ENCODE data around the gene NEURL1.
A peak's percentile ranks its signal among the peaks of the same experiment; 100 is the strongest.

NEURL1 gene

DNA sequence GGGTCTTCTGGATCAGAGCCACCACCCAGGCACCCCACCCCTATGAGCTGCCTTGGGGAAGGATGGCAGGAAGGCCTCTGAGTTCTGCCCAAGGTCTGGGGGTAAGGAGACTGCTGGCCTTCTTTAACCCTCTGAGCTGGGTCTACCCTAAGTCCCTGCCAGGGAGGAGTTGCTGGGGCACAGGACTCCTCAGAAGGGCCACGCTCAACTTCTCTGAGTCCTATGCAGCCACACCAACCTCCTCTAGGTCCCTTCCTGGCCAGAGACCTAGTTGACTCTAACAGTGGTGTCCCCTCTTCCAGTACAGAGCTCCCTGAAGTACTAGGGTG lies 2.6 kb upstream of the NEURL1 start:
- DNase-seq (ENCODE audit: insufficient read length, low spot score) (no peak), FAIRE-seq (no peak)
- TF ChIP-seq TAF1 (IDR thresholded peaks at IDR 0.05; ENCODE audit: low read depth, low read length) (no peak), SPI1 (IDR thresholded peaks at IDR 0.05; ENCODE audit: low read depth, low read length) (no peak), PAX5 (IDR thresholded peaks at IDR 0.05; ENCODE audit: insufficient read depth, low read length, severe bottlenecking) (no peak), POLR2A (IDR thresholded peaks at IDR 0.05; ENCODE audit: low read depth, low read length) (no peak), POU2F2 (IDR thresholded peaks at IDR 0.05; ENCODE audit: low read depth, low read length) (no peak; the same call in 1 of the 2 replicates), POLR2AphosphoS5 (IDR thresholded peaks at IDR 0.05; ENCODE audit: low read depth, low read length) (no peak)

DNA sequence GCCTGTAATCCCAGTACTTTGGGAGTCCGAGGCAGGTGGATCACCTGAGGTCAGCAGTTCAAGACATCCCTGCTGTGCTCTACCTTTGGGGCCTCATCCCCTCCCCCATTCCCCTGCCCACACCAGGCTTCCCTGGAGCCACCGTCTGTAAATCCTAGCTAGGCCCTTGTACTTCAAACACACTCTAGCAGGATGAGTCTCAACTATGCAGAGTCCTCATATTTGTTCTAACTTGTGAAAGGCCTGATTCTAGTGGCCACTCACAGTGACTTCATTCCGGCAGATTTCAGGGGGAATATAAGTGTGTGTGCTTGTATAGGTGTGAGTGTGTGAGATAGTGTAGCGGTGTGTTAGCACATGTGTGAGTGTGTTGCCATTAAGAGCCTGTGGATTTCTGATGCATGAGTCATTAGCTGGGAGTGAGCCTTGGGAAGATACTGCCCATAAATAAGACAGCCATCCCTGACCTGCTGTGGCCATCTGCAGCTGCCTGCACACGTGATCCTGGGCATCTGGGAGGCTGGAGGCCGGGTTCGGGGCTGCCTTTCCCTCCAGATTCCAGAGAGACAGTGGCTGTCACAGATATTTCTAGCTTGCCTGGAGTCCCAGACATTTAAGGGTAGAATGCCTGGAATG lies 1.7 kb upstream of the NEURL1 start:
- no peak for FAIRE-seq
- no peak for TF ChIP-seq POLR2AphosphoS5 (IDR thresholded peaks at IDR 0.05; ENCODE audit: low read depth, low read length)
- TF ChIP-seq POU2F2 (IDR thresholded peaks at IDR 0.05; ENCODE audit: low read depth, low read length) = no peak
- no peak for TF ChIP-seq SPI1 (IDR thresholded peaks at IDR 0.05; ENCODE audit: low read depth, low read length)
- TF ChIP-seq POLR2A (IDR thresholded peaks at IDR 0.05; ENCODE audit: low read depth, low read length) = no peak
- no peak for TF ChIP-seq TAF1 (IDR thresholded peaks at IDR 0.05; ENCODE audit: low read depth, low read length)
- no peak for TF ChIP-seq PAX5 (IDR thresholded peaks at IDR 0.05; ENCODE audit: insufficient read depth, low read length, severe bottlenecking)
- no peak for DNase-seq (ENCODE audit: insufficient read length, low spot score)

DNA sequence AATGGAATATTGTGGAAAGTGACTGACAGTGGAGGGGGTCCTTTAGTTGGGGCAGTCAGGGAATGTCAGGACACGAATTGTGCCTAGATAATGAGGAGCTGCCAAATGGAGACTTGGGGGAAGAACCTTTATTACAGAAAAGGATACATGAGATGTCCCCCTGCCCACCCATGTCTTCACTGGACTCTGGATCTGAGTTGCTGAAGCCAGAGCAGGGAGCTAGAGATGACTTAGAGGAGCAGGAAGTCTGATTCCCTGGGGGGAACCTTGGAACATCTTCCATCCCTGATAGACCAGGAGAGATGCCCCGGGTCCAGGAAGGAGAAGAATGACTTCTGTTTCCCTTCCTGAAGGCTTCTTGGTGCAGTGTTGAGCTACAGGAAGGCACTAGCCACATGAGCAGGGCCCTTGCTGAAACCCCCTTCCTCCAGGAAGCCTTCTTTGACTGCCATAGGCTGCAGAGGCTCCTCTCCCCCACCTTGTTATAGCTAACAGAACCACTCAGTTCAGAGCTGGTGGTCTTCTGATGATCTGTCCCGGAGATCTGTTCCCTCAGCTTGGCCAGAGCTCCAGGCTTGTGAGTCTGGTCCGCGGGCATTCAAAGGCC lies 747 bp upstream of the NEURL1 start:
- FAIRE-seq (no peak), DNase-seq (ENCODE audit: insufficient read length, low spot score) (no peak)
- TF ChIP-seq SPI1 (IDR thresholded peaks at IDR 0.05; ENCODE audit: low read depth, low read length) (no peak), POU2F2 (IDR thresholded peaks at IDR 0.05; ENCODE audit: low read depth, low read length) (no peak), TAF1 (IDR thresholded peaks at IDR 0.05; ENCODE audit: low read depth, low read length) (no peak), POLR2AphosphoS5 (IDR thresholded peaks at IDR 0.05; ENCODE audit: low read depth, low read length) (no peak), PAX5 (IDR thresholded peaks at IDR 0.05; ENCODE audit: insufficient read depth, low read length, severe bottlenecking) (no peak), POLR2A (IDR thresholded peaks at IDR 0.05; ENCODE audit: low read depth, low read length) (no peak)

DNA sequence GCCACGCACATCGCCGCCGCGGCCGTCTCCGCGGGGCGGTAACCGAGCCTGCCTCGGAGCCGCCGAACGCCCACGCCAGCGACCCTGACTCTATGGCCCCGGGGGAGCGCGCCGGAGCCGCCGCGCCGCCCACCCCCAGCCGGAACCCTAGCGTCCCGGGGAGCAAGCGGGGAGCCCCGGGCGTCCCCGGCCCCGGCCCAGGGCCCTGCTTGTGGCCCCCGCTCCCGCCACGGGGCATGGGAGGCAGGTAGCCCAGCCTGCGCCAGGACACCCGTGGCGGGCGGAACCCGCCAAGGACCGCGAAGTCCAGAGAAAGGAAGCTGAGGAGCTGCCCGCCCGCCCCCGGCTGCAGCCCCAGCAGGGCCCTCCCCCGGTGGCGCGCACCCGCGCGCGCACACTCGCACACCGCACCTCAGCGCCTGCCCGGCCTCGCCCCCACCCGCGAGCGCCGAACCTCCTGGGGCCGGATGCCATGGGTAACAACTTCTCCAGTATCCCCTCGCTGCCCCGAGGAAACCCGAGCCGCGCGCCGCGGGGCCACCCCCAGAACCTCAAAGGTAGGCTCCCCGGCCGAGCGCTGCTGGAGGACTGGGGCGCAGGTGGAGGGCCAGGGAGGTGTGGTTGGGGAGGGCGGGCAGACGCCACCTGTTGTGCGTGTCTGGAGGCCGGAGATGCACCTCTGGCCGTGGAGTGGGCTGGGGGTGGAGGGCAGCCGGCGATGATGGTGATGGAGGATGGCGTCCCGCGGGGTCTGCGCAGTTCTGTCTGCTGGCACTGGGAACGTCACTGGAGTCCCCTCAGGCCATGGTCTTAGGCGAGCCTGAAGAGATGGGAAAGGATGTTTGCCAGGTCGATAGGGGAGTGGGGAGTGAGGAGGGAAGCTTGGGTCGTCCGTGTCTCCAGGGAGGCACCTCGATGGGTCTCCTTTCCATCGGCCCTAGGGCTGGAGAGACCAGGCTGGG lies 692 bp downstream of the NEURL1 start:
- TF ChIP-seq POLR2A (IDR thresholded peaks at IDR 0.05; ENCODE audit: low read depth, low read length) (no peak), POLR2AphosphoS5 (IDR thresholded peaks at IDR 0.05; ENCODE audit: low read depth, low read length) (no peak), POU2F2 (IDR thresholded peaks at IDR 0.05; ENCODE audit: low read depth, low read length) (no peak), TAF1 (IDR thresholded peaks at IDR 0.05; ENCODE audit: low read depth, low read length) (no peak), SPI1 (IDR thresholded peaks at IDR 0.05; ENCODE audit: low read depth, low read length) (no peak), PAX5 (IDR thresholded peaks at IDR 0.05; ENCODE audit: insufficient read depth, low read length, severe bottlenecking) (no peak)
- FAIRE-seq (peak; percentile 70), DNase-seq (ENCODE audit: insufficient read length, low spot score) (peak; percentile 45)

DNA sequence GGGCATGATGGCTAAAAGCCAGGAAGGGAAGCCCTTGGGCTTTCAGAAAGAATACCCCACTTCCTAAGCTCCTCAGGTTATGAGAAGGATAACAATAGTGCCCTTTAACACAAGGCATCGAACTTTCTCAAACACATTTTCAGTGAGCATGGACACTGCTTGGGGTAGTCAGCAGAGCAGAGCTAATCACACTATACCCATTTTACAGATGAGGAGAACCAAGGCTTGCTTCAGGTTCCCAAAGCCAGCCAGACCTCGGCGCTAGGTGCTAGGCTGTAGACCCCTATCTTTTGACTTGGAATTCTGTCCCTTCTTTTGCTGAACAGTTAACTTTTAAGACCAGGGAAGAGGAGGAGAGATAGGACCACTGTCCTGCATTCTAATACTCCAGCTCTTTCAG lies 1.8 kb downstream of the NEURL1 start:
- DNase-seq (ENCODE audit: insufficient read length, low spot score) (no peak), FAIRE-seq (no peak)
- TF ChIP-seq POLR2A (IDR thresholded peaks at IDR 0.05; ENCODE audit: low read depth, low read length) (no peak), TAF1 (IDR thresholded peaks at IDR 0.05; ENCODE audit: low read depth, low read length) (no peak), POU2F2 (IDR thresholded peaks at IDR 0.05; ENCODE audit: low read depth, low read length) (no peak), SPI1 (IDR thresholded peaks at IDR 0.05; ENCODE audit: low read depth, low read length) (no peak), POLR2AphosphoS5 (IDR thresholded peaks at IDR 0.05; ENCODE audit: low read depth, low read length) (no peak), PAX5 (IDR thresholded peaks at IDR 0.05; ENCODE audit: insufficient read depth, low read length, severe bottlenecking) (no peak)

DNA sequence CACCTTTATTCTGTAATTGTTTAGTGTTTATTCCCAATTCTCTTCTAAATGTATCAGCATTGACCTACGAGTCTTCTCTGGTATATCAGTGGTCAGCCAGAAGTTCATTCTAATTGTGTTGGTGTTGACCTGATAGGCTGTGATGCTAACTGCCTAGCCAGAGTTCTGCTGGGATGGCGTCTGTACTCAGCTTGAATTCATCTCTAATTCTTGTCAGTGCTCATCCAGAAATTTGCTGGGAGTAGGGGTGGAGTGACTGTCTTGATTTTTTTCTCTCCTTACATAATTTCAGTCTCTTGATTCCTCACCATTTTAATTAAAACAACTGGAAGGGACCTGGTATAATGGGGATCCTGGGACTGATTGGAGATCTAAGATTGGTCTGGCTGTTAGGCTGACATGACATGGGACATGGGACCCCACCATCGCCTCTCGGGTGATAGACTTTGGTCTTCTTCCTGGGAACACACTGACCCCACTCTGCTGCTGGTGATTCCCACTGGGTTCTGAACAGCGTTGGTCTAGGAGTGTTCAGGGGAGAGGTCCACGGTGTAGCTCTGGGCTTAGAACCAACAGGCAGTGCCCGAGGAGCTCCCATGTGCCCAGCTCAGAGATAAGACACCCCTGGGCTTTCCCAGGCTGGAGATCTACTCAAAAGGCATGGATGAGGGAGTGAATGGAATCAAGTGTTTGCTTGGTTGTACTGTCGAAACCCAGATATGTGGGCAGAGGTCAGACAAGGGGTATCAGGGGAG lies 3.8 kb downstream of the NEURL1 start:
- FAIRE-seq (no peak), DNase-seq (ENCODE audit: insufficient read length, low spot score) (no peak)
- no peak for TF ChIP-seq PAX5 (IDR thresholded peaks at IDR 0.05; ENCODE audit: insufficient read depth, low read length, severe bottlenecking)
- no peak for TF ChIP-seq POLR2AphosphoS5 (IDR thresholded peaks at IDR 0.05; ENCODE audit: low read depth, low read length)
- TF ChIP-seq POU2F2 (IDR thresholded peaks at IDR 0.05; ENCODE audit: low read depth, low read length) = no peak
- TF ChIP-seq POLR2A (IDR thresholded peaks at IDR 0.05; ENCODE audit: low read depth, low read length) = no peak
- no peak for TF ChIP-seq TAF1 (IDR thresholded peaks at IDR 0.05; ENCODE audit: low read depth, low read length)
- TF ChIP-seq SPI1 (IDR thresholded peaks at IDR 0.05; ENCODE audit: low read depth, low read length) = no peak

DNA sequence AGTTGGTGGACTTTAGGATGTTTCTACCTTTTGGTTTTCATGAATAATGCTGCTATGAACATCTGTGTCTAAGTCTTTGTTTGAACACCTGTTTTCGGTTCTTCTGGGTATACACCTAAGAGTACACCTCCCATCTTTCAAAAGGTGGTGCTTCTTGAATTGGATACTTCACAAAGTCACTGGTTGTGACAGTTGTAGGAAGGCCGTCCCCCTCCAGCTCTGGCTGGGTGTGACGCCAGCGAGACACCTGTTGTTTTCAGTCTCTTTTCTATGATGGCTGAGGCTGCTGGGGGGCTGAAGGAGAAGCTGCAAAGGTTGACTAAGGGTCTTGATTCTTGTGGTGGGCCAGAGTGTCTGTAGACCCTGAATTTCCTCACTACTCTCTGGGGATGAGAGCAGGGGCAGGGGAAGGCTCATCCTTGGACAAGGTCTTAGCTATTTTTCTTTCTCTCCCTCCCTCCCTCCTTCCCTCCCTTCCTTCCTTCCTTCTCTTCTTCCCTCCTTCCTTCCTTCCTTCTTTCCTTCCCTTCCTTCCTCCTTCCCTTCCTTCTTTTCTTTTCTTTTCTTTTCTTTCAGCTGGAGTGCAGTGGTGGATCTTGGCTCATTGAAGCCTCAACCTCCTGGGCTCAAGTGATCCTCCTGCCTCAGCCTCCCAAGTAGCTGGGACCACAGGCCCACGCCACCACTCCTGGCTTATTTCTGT lies 5.6 kb downstream of the NEURL1 start:
- FAIRE-seq (no peak), DNase-seq (ENCODE audit: insufficient read length, low spot score) (no peak)
- TF ChIP-seq POU2F2 (IDR thresholded peaks at IDR 0.05; ENCODE audit: low read depth, low read length) (no peak), POLR2AphosphoS5 (IDR thresholded peaks at IDR 0.05; ENCODE audit: low read depth, low read length) (no peak), SPI1 (IDR thresholded peaks at IDR 0.05; ENCODE audit: low read depth, low read length) (no peak), POLR2A (IDR thresholded peaks at IDR 0.05; ENCODE audit: low read depth, low read length) (no peak), TAF1 (IDR thresholded peaks at IDR 0.05; ENCODE audit: low read depth, low read length) (no peak), PAX5 (IDR thresholded peaks at IDR 0.05; ENCODE audit: insufficient read depth, low read length, severe bottlenecking) (no peak)

DNA sequence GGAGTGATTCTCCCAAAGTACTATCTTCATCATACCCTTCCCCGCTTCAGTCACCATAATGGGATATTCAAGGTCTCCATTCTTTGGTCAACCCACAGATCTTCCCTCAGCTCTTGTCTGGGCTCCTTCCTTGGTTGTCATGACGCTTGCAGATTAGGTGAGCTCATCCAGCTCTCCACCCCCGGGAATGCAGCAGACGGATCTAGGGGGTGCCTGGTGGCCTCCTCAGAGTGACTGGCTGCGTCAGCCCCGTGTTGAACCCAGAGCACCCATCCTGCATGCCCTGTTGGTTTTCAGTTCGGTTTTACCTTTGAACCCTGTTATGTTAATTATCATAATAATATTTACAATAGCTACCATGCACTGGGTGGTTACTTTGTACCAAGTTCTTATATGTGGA lies 6.4 kb downstream of the NEURL1 start:
- FAIRE-seq = no peak
- no peak for DNase-seq (ENCODE audit: insufficient read length, low spot score)
- TF ChIP-seq SPI1 (IDR thresholded peaks at IDR 0.05; ENCODE audit: low read depth, low read length) = no peak
- no peak for TF ChIP-seq POLR2AphosphoS5 (IDR thresholded peaks at IDR 0.05; ENCODE audit: low read depth, low read length)
- no peak for TF ChIP-seq PAX5 (IDR thresholded peaks at IDR 0.05; ENCODE audit: insufficient read depth, low read length, severe bottlenecking)
- no peak for TF ChIP-seq POLR2A (IDR thresholded peaks at IDR 0.05; ENCODE audit: low read depth, low read length)
- no peak for TF ChIP-seq POU2F2 (IDR thresholded peaks at IDR 0.05; ENCODE audit: low read depth, low read length)
- TF ChIP-seq TAF1 (IDR thresholded peaks at IDR 0.05; ENCODE audit: low read depth, low read length) = no peak

All from GM12891 (cell line).